Measurements from ENCODE around the gene KLHL9.

Gene KLHL9

DNA sequence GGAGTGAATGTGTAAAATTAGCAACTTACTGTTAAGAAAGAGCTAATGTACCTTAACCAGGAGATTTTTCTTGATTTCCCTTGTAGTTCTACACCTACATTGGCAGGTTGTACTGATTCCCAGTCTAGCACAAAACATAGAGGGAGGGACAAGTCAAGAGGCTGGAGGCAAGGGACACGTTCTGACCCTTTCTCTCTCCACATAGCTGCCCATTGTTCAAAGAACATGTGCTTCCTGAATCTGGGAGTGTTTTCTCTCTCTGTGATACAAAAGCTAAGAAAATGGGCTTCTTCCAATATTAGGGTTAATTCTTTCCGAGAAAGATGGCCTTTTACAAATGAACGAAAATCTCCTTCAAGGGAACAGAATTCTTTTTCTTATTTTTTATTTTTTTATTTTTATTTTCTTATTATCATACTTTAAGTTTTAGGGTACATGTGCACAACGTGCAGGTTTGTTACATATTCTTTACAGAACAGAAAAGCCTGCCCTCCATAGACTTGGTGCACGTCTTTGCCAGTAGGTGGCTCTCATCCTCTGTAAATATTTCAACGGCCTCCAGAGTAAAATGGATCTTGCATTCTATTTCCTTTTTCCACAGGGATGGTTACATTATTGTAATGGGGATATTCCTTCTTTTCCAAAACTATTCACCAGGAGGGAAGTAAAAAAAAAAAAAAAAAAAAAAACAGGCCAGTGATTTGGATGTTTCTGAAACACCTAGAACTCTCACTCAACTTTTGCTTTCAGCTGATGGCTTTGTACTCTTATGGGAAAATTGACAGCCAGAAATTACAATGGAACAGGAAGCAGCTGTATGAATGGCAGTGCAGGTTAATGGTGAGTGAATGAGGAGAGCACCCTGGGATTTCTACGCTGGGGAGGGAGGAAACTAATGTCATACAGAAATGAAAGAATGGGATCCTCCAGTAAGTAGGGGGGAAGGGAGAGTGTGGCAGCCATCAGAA, 17.0 kb downstream of the KLHL9 start:
- H3K27ac ChIP-seq, result no peak overlapping the region
- H3K4me3 ChIP-seq, result no peak overlapping the region
- H3K4me1 ChIP-seq, result peaks cover 4% of the 10 kb centered on the region; the same call in 1 of the 2 replicates
- H3K27me3 ChIP-seq, result no peaks in the 10 kb centered on the region
- H3K36me3 ChIP-seq, result peaks cover 21% of the 10 kb centered on the region
- H4K20me1 ChIP-seq, result no peaks in the 10 kb centered on the region
- no peaks in the 10 kb centered on the region for H3K9me3 ChIP-seq
- no peak for TF ChIP-seq Cebpa-rat (IDR thresholded peaks at IDR 0.05)
- no peak overlapping the region for H3K9ac ChIP-seq
- no peak overlapping the region for H3K4me2 ChIP-seq

DNA sequence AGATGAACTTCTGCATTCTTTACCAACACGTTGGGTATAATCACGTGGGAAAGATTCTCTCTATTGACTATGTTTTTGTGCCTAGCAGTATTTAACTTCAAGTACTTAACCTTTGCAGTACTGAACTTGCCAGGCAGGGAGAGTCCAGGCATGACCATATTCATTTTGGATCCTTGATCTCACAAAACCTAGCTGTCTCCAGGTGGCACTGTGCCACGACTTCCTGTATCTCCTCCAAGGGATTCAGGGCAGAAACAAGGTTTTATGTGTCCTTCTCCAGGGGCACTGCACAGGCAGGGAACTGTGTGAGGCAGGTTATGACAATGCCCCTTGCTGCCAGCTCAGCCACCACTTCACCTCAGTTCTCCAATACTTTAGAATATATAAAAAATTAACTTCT, 18.3 kb downstream of the KLHL9 start:
- H4K20me1 ChIP-seq, result no peaks in the 10 kb centered on the region
- H3K36me3 ChIP-seq, result peaks cover 9% of the 10 kb centered on the region; the same call in 1 of the 2 replicates
- H3K9ac ChIP-seq, result no peak overlapping the region

DNA sequence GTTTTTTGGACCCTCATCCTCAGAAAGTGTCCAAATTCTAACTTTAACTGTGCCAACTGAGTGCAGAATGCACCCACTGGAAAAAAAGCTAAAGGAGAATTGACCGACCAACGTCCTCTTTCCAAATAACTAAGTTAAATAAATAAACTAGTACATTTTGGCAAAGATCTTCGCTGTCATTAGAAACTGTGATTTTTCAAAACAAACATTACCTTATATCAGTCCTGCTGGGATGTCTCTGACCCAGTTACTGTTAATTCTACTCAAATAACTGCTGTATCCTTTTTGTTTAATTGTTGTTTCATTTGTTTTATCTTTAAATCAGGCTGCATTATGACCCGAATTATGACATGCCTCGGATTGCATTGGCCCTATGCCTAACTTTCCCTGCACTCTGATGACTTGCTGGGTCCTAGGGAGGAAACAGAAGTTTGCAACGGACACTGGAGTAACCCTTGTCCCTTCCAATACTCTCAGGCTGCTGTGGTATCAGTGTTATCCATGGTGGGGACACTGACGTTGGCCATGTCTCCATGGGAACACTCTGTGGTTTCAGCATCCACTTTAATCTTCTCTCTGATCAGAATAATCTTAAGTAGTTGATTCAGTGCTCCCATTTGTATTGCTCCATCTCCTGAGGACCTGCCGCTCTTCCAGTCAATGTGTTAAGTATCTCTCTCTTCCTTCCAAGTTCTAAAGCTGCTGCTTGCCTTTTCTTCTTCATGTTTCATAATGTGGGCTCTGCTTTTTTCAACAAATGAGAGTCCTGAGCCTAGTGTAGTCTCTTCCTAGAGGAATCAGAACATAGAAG, 19.0 kb downstream of the KLHL9 start:
- no peak overlapping the region for H3K4me2 ChIP-seq
- H3K9me3 ChIP-seq, result no peaks in the 10 kb centered on the region
- TF ChIP-seq Cebpa-rat (IDR thresholded peaks at IDR 0.05), result no peak
- H3K36me3 ChIP-seq, result peaks cover 3% of the 10 kb centered on the region; the same call in 1 of the 2 replicates
- peaks cover 4% of the 10 kb centered on the region; the same call in 1 of the 2 replicates for H3K4me1 ChIP-seq
- H3K9ac ChIP-seq, result no peak overlapping the region
- H3K27me3 ChIP-seq, result no peaks in the 10 kb centered on the region
- no peak overlapping the region for H3K4me3 ChIP-seq
- H4K20me1 ChIP-seq, result no peaks in the 10 kb centered on the region
- H3K27ac ChIP-seq, result no peak overlapping the region

More for the DNA sequence above, 18.3 kb downstream of the KLHL9 start:
- H3K4me3 ChIP-seq, result no peak overlapping the region
- H3K27ac ChIP-seq, result no peak overlapping the region
- no peaks in the 10 kb centered on the region for H3K9me3 ChIP-seq
- TF ChIP-seq Cebpa-rat (IDR thresholded peaks at IDR 0.05), result no peak
- no peak overlapping the region for H3K4me2 ChIP-seq
- no peaks in the 10 kb centered on the region for H3K27me3 ChIP-seq
- H3K4me1 ChIP-seq, result peaks cover 4% of the 10 kb centered on the region; the same call in 1 of the 2 replicates

- Histone ChIP-seq H3K36me3 (no peaks in the 10 kb centered on the region), H3K4me2 (no peak overlapping the region), H3K27me3 (no peaks in the 10 kb centered on the region), H3K4me1 (peaks cover 4% of the 10 kb centered on the region; the same call in 1 of the 2 replicates), H3K4me3 (no peak overlapping the region), H4K20me1 (no peaks in the 10 kb centered on the region), H3K9me3 (no peaks in the 10 kb centered on the region), H3K9ac (no peak overlapping the region), H3K27ac (no peak overlapping the region)
- peak; percentile 45; the same call in 1 of the 2 replicates for TF ChIP-seq Cebpa-rat (IDR thresholded peaks at IDR 0.05)
Observed at GRCh38 chr9:21314152-21314551, 21.1 kb downstream of the KLHL9 start.

DNA sequence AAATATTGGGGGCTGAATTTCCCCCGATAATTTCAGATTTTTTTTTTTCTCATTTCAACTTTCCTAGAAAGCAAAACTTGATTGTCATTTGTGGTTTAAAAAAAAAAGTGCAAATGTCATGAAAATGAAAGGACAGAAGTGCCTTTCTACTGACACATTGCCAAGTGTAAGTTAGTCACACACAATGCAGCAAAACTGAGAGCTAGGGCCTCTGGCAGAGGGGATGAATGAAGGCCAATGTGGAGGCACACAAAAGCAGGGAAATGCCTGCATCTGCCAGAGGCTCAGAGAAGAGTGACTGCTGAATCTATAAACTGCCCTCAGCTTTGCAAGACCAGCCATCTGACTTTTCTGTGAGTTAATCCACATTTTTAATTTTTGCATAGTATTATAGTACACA, 23.3 kb downstream of the KLHL9 start:
- Histone ChIP-seq H3K4me2 (no peak overlapping the region), H3K4me3 (no peak overlapping the region), H3K9ac (no peak overlapping the region), H3K9me3 (no peaks in the 10 kb centered on the region), H3K27me3 (no peaks in the 10 kb centered on the region), H3K27ac (no peak overlapping the region), H3K36me3 (no peaks in the 10 kb centered on the region), H3K4me1 (0 out of 2 replicates have a peak, but pooled peaks cover 4% of the 10 kb centered on the region), H4K20me1 (no peaks in the 10 kb centered on the region)
- no peak for TF ChIP-seq Cebpa-rat (IDR thresholded peaks at IDR 0.05)

DNA sequence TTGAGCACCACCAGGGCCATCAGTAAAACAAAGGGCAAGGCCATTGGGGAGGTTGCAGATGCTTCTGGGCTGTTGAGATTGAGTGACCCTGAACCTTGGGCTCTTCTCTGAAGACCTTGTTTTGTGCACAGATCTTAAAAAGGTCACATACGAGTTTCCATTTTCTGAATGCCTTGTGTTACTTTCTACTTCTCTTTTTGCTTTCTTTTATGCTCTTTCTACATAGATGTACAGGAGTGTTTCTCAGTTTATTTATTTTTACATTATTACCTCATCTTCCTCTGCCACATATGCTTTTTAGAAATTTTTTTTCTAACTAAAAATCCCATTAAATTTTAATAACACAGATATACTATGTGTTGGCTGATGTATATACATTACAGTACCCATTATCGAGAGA, 30.0 kb downstream of the KLHL9 start, which contains the start of gene IFNA5:
Gene IFNA5, minus strand, starts transcription at position 101 of the 400 bp plus-strand sequence. Its CDS starts 57 bp downstream, at position 44.
- H3K4me2 ChIP-seq, result no peak within 1 kb of the TSS
- H3K4me3 ChIP-seq, result no peak within 1 kb of the TSS
- no peaks in the 10 kb centered on the region for H3K36me3 ChIP-seq
- H3K4me1 ChIP-seq, result peaks cover 14% of the 10 kb centered on the region
- no peaks in the 10 kb centered on the region for H3K27me3 ChIP-seq
- H3K27ac ChIP-seq, result no peak within 1 kb of the TSS
- TF ChIP-seq Cebpa-rat (IDR thresholded peaks at IDR 0.05), result no peak
- no peaks in the 10 kb centered on the region for H3K9me3 ChIP-seq
- H3K9ac ChIP-seq, result no peak within 1 kb of the TSS
- no peaks in the 10 kb centered on the region for H4K20me1 ChIP-seq

DNA sequence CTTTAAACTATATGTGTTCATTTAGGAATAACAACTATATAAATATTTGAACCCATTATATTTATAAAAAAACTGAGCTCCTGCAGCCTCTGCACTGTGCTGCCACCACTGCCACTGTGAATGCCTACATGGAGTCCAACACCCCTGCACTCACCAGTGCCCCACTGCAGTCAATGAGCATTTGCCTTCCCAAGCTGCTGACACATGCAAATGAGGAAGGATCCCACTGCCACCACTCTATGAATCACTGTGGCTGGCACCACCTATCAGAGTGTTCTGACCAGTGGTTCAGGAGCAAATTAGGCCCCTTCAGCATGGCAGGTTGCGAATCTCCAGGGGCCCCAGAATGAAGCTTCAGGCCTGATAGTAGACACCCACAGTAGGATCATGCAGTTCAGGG, 39.2 kb downstream of the KLHL9 start:
- Histone ChIP-seq H3K27ac (no peak overlapping the region), H3K27me3 (no peaks in the 10 kb centered on the region), H3K4me3 (no peak overlapping the region)

GRCh38 chr9:21294904-21295538, 40.2 kb downstream of the KLHL9 start:
- Histone ChIP-seq H4K20me1 (0 out of 2 replicates have a peak, but pooled peaks cover 6% of the 10 kb centered on the region), H3K9ac (no peak overlapping the region), H3K9me3 (no peaks in the 10 kb centered on the region), H3K27me3 (no peaks in the 10 kb centered on the region), H3K4me3 (peak overlapping the region; percentile 12; the same call in 1 of the 2 replicates), H3K4me1 (peaks cover 29% of the 10 kb centered on the region), H3K36me3 (no peaks in the 10 kb centered on the region), H3K27ac (no peak overlapping the region), H3K4me2 (peak overlapping the region; percentile 73)
- TF ChIP-seq Cebpa-rat (IDR thresholded peaks at IDR 0.05), result no peak

More for the DNA sequence above, 39.2 kb downstream of the KLHL9 start:
- Histone ChIP-seq H3K9me3 (no peaks in the 10 kb centered on the region), H3K9ac (no peak overlapping the region), H3K4me1 (peaks cover 36% of the 10 kb centered on the region), H3K4me2 (peak overlapping the region; percentile 73), H3K36me3 (no peaks in the 10 kb centered on the region), H4K20me1 (0 out of 2 replicates have a peak, but pooled peaks cover 6% of the 10 kb centered on the region)
- no peak for TF ChIP-seq Cebpa-rat (IDR thresholded peaks at IDR 0.05)

DNA sequence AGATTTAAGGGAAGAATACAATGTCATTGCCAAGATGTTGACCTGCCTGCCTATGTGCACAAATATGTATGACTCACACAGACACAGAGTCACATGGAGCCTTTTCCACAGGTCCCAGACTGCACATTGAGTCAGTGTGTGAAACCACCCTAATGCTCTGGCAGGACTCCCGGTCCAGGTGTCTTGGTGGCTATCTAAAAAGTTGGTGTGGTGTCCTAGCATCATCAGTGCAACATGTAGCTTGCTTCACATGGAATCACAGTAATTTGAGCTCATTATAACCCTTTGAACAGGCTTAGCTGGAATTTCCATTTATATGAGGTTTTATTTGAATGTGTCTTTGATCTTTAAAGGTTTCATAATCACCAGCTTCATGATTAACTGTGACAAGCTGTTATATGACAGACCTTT, 40.8 kb downstream of the KLHL9 start:
- H3K27me3 ChIP-seq, result no peaks in the 10 kb centered on the region
- H4K20me1 ChIP-seq, result 0 out of 2 replicates have a peak, but pooled peaks cover 6% of the 10 kb centered on the region
- H3K36me3 ChIP-seq, result no peaks in the 10 kb centered on the region
- H3K4me2 ChIP-seq, result peak overlapping the region; percentile 73
- no peak overlapping the region for H3K27ac ChIP-seq
- H3K4me1 ChIP-seq, result peaks cover 29% of the 10 kb centered on the region
- H3K4me3 ChIP-seq, result no peak overlapping the region
- TF ChIP-seq Cebpa-rat (IDR thresholded peaks at IDR 0.05), result no peak
- H3K9ac ChIP-seq, result no peak overlapping the region
- no peaks in the 10 kb centered on the region for H3K9me3 ChIP-seq

All from BLaER1 (cell line).